Fibroblast of mammary gland (primary cell): Measurements from ENCODE around the gene GALNT18.

Experiments used
- DNase-seq: peaks from one replicate; pipeline ENCODE4 v3.0.0-alpha.2; 2010; ENCODE audit warnings: low read depth
- H3K4me3 ChIP-seq: 2 replicates; pipeline ENCODE4 v1.5.1; 2011; ENCODE audit warnings: low read depth, mild to moderate bottlenecking, low read length, moderate library complexity; ENCODE audit not compliant: control insufficient read depth
- TF ChIP-seq, protein P1 (sequence below): conservative IDR thresholded peaks from 2 replicates; pipeline ENCODE4 v1.5.1; 2011; ENCODE audit warnings: low read depth, low read length, inconsistent platforms; ENCODE audit not compliant: control insufficient read depth, insufficient read depth

Gene GALNT18

DNA sequence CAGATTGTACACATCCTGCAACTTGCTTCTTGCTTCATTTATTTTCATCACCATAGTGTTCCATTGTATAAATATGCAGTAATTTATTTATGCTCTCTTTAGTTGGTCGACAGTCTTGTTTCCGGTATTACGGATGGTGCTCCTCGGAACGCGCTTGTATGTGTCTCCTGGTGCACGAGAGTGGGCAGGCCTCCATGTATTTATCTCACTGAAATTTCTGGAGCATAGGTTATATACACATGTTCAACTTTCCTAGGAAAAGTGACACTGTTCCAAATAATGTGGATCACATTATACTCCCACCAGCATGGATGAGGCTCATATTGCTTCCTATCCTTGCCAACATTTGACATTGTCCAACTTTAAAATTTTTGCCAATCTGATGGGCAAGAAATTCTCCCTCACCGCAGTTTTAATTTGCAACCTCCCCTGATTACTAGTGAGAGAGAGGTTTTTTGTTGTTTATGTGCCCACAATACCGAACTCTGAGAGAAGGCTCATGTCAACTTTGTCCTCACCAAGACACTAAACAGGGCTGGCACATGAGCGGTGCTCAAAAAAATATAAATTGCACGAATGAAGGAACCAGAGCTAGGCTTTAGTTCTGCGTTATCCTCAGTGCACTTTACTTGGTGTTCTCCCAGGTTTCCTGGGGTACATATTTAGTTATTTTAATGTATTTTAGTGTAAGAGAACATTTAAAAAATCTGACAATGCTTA, 272.5 kb downstream of the GALNT18 start:
- TF ChIP-seq, protein P1, sequence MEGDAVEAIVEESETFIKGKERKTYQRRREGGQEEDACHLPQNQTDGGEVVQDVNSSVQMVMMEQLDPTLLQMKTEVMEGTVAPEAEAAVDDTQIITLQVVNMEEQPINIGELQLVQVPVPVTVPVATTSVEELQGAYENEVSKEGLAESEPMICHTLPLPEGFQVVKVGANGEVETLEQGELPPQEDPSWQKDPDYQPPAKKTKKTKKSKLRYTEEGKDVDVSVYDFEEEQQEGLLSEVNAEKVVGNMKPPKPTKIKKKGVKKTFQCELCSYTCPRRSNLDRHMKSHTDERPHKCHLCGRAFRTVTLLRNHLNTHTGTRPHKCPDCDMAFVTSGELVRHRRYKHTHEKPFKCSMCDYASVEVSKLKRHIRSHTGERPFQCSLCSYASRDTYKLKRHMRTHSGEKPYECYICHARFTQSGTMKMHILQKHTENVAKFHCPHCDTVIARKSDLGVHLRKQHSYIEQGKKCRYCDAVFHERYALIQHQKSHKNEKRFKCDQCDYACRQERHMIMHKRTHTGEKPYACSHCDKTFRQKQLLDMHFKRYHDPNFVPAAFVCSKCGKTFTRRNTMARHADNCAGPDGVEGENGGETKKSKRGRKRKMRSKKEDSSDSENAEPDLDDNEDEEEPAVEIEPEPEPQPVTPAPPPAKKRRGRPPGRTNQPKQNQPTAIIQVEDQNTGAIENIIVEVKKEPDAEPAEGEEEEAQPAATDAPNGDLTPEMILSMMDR: no peak
- H3K4me3 ChIP-seq: no peak overlapping the region
- DNase-seq: peak; percentile 33

DNA sequence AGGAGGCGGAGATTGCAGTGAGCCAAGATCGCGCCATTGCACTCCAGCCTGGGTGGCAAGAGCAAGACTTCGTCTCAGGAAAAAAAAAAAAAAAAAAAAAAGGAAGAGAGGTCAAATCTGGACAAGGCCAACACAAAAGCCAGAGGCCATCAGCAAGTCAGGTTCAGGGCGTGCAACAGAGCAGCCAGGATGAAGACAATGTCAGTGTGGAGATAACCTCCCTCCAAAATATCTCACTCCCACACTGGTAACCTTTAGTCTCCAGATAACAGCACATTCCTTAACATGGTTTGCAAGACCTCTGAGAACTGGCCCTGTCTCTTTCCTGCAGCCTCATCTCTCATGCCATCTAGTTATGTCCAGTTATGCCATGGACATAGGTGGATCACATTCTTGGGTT, 273.5 kb downstream of the GALNT18 start:
- TF ChIP-seq, protein P1: no peak
- DNase-seq: no peak
- H3K4me3 ChIP-seq: no peak overlapping the region

DNA sequence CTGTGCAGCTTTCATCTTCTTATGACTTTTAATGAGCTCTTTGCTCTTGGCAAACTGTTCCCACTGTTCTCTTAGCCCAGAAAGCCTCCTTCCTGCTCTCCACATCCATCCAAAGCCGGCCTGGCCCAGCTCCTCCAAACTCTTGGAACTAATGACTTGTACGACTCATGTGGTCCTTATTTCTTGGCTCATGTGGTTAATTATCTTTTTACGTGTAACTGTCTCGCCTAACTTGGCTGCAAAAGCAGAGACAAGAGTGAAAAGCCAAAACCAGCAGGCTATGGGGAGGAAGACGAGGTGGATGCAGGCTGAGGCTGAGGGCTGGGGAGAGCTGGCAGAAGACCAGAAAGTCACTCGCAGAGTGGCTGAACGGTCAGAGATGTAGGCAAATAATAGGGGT, 274.2 kb downstream of the GALNT18 start:
- H3K4me3 ChIP-seq: no peak overlapping the region
- TF ChIP-seq, protein P1: no peak

DNA sequence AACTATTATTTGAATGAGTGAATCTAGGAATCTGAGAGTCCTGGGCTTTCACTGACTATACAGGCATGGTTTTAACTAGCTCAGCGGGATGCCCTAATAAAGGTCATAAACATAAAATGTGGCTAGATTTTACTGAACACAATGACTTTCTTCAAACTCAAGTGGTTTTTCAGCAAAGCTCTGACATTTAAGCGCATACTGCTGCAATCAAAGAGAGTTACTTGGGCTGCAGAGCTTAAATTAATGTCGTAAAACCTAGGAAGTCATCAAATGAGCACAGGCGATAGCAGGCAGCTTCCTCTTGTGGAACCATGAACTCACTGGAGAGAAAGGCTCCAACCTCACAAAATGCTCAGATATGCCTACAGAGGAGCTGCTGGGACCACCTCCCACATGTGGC, 275.5 kb downstream of the GALNT18 start:
- H3K4me3 ChIP-seq: no peak overlapping the region
- TF ChIP-seq, protein P1: no peak
- no peak for DNase-seq

More for the DNA sequence above, 274.2 kb downstream of the GALNT18 start:
- no peak for DNase-seq

DNA sequence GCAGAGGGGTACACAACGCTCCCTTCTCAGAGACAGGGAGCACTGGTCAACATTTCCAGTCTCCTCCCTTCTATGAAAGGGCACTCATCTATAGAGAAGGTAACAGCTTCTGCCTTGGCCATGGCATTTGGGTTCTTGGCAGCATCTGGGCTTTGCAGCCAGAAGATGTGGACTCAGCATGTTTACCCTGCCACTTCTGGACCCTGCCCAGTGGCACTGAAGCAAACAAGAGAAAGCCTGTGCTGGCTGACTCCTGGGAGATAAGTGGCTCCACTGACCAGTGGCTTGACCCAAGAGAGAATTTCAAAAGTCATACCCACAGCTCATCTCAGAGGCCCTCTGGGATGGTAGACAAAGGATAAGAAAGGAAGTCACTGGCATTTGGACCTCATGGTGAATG, 276.7 kb downstream of the GALNT18 start:
- TF ChIP-seq, protein P1: no peak
- DNase-seq: no peak

DNA sequence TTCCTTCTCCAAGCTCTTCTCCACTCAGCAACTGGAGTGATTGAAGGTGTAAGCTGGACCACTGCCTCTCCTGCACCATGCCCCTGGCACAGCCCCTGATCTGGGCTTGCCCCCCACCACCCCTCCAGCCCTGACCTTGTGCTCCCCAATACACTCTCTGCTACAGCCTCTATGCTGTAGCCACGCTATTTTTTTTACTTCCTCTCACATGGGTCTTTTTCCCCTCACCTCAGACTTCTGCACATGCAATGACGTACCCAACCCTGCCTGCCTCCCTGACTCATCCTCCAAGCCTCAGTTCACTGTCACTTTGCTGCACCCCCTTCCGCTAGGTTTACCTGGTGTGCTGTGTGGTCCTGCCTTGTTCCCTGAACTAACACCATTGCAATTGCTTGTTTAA, 277.8 kb downstream of the GALNT18 start:
- no peak for DNase-seq
- TF ChIP-seq, protein P1: no peak
- H3K4me3 ChIP-seq: no peak overlapping the region

More for the DNA sequence above, 276.7 kb downstream of the GALNT18 start:
- no peak overlapping the region for H3K4me3 ChIP-seq

DNA sequence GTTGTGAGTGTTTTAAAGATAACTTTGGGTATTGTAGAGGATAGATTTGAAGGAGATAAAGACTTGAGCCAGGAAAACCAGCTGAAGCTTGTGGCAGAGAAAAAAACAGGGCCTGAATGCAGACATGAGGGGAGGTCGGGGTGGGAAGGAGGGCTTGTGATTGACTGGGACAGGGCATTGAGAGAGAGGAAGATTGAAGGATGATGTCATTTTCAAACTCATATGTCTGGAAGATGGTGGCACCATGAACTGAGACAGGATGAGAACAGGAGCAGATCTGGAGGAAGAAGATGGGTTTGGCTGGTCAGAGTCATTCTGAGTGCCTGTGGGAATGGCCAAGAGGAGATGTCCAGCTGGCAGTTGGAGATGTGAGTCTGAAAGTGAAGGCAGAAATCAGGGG, 283.5 kb downstream of the GALNT18 start:
- TF ChIP-seq, protein P1: no peak
- no peak overlapping the region for H3K4me3 ChIP-seq
- no peak for DNase-seq
